ENCODE measurements around the gene DCC.

DCC gene
- long read RNA-seq, donor 1 = 0 reads
- long read RNA-seq, donor 2 = 0 reads
- long read RNA-seq, donor 3 = 0 reads
- long read RNA-seq, donor 4 = 0 reads
- long read RNA-seq, donor 5 = 0 reads
- long read RNA-seq, donor 6 = 0 reads
- long read RNA-seq, donor 7 = 0 reads
- long read RNA-seq, donor 8 = 0 reads

GRCh38 chr18:52339891-52340371, at the start of gene DCC:
TSS of gene DCC (plus strand) at chr18:52340197. CDS start at chr18:52340788, 591 bp downstream.
- peak; percentile 75 for DNase-seq

GRCh38 chr18:52310651-52311050, 29.3 kb upstream of the DCC start:
- DNase-seq = no peak

GRCh38 chr18:52311331-52311730, 28.7 kb upstream of the DCC start:
- DNase-seq = no peak

- DNase-seq = no peak
Measured at GRCh38 chr18:52312346-52312745, 27.7 kb upstream of the DCC start.

- DNase-seq = no peak
Measured at GRCh38 chr18:52313213-52313612, 26.8 kb upstream of the DCC start.

- DNase-seq = no peak
Measured at GRCh38 chr18:52319424-52319983, 20.5 kb upstream of the DCC start.

- DNase-seq = no peak
Measured at GRCh38 chr18:52322307-52322706, 17.7 kb upstream of the DCC start.

GRCh38 chr18:52323802-52324201, 16.2 kb upstream of the DCC start:
- no peak for DNase-seq

- DNase-seq = no peak
Measured at GRCh38 chr18:52325997-52326396, 14.0 kb upstream of the DCC start.

- no peak for DNase-seq
Measured at GRCh38 chr18:52333860-52334259, 6.1 kb upstream of the DCC start.

- no peak for DNase-seq
Measured at GRCh38 chr18:52334307-52334706, 5.7 kb upstream of the DCC start.

- DNase-seq = no peak
Measured at GRCh38 chr18:52334896-52335295, 5.1 kb upstream of the DCC start.

- DNase-seq = no peak
Measured at GRCh38 chr18:52337276-52337675, 2.7 kb upstream of the DCC start.

GRCh38 chr18:52340406-52341102, 557 bp downstream of the DCC start:
- DNase-seq = no peak

GRCh38 chr18:52341103-52341432, 1.1 kb downstream of the DCC start:
- peak; percentile 21 for DNase-seq

- peak; percentile 75 for DNase-seq
Measured at GRCh38 chr18:52341608-52342381, 1.8 kb downstream of the DCC start.

GRCh38 chr18:52342456-52342855, 2.5 kb downstream of the DCC start:
- DNase-seq = peak; percentile 5

GRCh38 chr18:52343138-52343537, 3.1 kb downstream of the DCC start:
- peak; percentile 15 for DNase-seq

GRCh38 chr18:52343731-52344340, 3.8 kb downstream of the DCC start:
- no peak for DNase-seq

GRCh38 chr18:52344881-52345280, 4.9 kb downstream of the DCC start:
- DNase-seq = no peak

GRCh38 chr18:52345428-52345827, 5.4 kb downstream of the DCC start:
- no peak for DNase-seq

- no peak for DNase-seq
Measured at GRCh38 chr18:52348209-52348608, 8.2 kb downstream of the DCC start.

GRCh38 chr18:52349498-52349897, 9.5 kb downstream of the DCC start:
- no peak for DNase-seq

All from right kidney (tissue), 9 donors.